Measurements from ENCODE around the gene SGTA.

The SGTA gene

GRCh38 chr19:2756477-2756876, 26.6 kb downstream of the SGTA start:
- FAIRE-seq (no peak), DNase-seq (ENCODE audit: insufficient read length, low spot score) (no peak)
- TF ChIP-seq CTCF (IDR thresholded peaks at IDR 0.05; ENCODE audit: insufficient read depth, missing control alignments) = no peak

GRCh38 chr19:2755811-2756210, 27.3 kb downstream of the SGTA start:
- DNase-seq (ENCODE audit: insufficient read length, low spot score) = no peak
- no peak for FAIRE-seq
- TF ChIP-seq CTCF (IDR thresholded peaks at IDR 0.05; ENCODE audit: insufficient read depth, missing control alignments) = no peak

GRCh38 chr19:2755448-2755705, 27.7 kb downstream of the SGTA start:
- DNase-seq (ENCODE audit: insufficient read length, low spot score) (no peak), FAIRE-seq (no peak)
- TF ChIP-seq CTCF (IDR thresholded peaks at IDR 0.05; ENCODE audit: insufficient read depth, missing control alignments) = no peak

GRCh38 chr19:2754659-2755447, 28.2 kb downstream of the SGTA start:
- DNase-seq (ENCODE audit: insufficient read length, low spot score) (no peak), FAIRE-seq (no peak)
- TF ChIP-seq CTCF (IDR thresholded peaks at IDR 0.05; ENCODE audit: insufficient read depth, missing control alignments) = no peak

GRCh38 chr19:2751438-2751830, 31.6 kb downstream of the SGTA start:
- DNase-seq (ENCODE audit: insufficient read length, low spot score) (no peak), FAIRE-seq (no peak)
- TF ChIP-seq CTCF (IDR thresholded peaks at IDR 0.05; ENCODE audit: insufficient read depth, missing control alignments) = no peak

- FAIRE-seq = no peak
- TF ChIP-seq CTCF (IDR thresholded peaks at IDR 0.05; ENCODE audit: insufficient read depth, missing control alignments) = no peak
- DNase-seq (ENCODE audit: insufficient read length, low spot score) = no peak
Measured at GRCh38 chr19:2750808-2751437, 32.1 kb downstream of the SGTA start.

GRCh38 chr19:2747349-2747748, 35.7 kb downstream of the SGTA start:
- no peak for TF ChIP-seq CTCF (IDR thresholded peaks at IDR 0.05; ENCODE audit: insufficient read depth, missing control alignments)
- no peak for FAIRE-seq
- DNase-seq (ENCODE audit: insufficient read length, low spot score) = no peak

Data from D721Med (cell line).